Cardiac fibroblast (primary cell): ENCODE results near the gene DGKG.

ENCODE experiments used
- DNase-seq, 2 donors: peaks; one replicate each; pipeline versions ENCODE4 v3.0.0 to v3.0.0-alpha.2; 2010; ENCODE audit warnings: low read depth in 2 of 2
- H3K4me3 ChIP-seq, 2 donors: replicated peaks in 1 of 2; 1 replicate in 1 of 2; 2 replicates in 1 of 2; pipeline ENCODE4 v1.5.1; 2011; ENCODE audit warnings: low read depth in 2 of 2, low read length in 2 of 2, mild to moderate bottlenecking in 2 of 2, moderate library complexity in 1 of 2
- CTCF ChIP-seq: IDR thresholded peaks from one replicate; pipeline ENCODE4 v1.5.1; 2011; ENCODE audit warnings: low read depth, mild to moderate bottlenecking, low read length, inconsistent platforms

Gene DGKG

GRCh38 chr3:186234152-186234551 lies 127.9 kb downstream of the DGKG start:
- no peak for TF ChIP-seq CTCF
- DNase-seq = no peak

GRCh38 chr3:186226482-186226881 lies 135.6 kb downstream of the DGKG start:
- no peak for DNase-seq
- TF ChIP-seq CTCF = no peak
- no peak overlapping the region for H3K4me3 ChIP-seq

More at GRCh38 chr3:186234152-186234551, 127.9 kb downstream of the DGKG start:
- H3K4me3 ChIP-seq = no peak overlapping the region

GRCh38 chr3:186225603-186226002 lies 136.4 kb downstream of the DGKG start:
- DNase-seq = peak in 1 of 2 donors; percentile 18
- no peak for TF ChIP-seq CTCF
- H3K4me3 ChIP-seq = no peak overlapping the region

- TF ChIP-seq CTCF = no peak
- no peak for DNase-seq
Measured at GRCh38 chr3:186224041-186224610, 137.9 kb downstream of the DGKG start.

GRCh38 chr3:186223476-186223875 lies 138.6 kb downstream of the DGKG start:
- no peak for TF ChIP-seq CTCF
- no peak overlapping the region for H3K4me3 ChIP-seq
- no peak for DNase-seq

More at GRCh38 chr3:186224041-186224610, 137.9 kb downstream of the DGKG start:
- H3K4me3 ChIP-seq = no peak overlapping the region

GRCh38 chr3:186221760-186222378 lies 140.2 kb downstream of the DGKG start:
- TF ChIP-seq CTCF = no peak
- DNase-seq = no peak
- no peak overlapping the region for H3K4me3 ChIP-seq
